ENCODE results near the gene RPRM.

DNA sequence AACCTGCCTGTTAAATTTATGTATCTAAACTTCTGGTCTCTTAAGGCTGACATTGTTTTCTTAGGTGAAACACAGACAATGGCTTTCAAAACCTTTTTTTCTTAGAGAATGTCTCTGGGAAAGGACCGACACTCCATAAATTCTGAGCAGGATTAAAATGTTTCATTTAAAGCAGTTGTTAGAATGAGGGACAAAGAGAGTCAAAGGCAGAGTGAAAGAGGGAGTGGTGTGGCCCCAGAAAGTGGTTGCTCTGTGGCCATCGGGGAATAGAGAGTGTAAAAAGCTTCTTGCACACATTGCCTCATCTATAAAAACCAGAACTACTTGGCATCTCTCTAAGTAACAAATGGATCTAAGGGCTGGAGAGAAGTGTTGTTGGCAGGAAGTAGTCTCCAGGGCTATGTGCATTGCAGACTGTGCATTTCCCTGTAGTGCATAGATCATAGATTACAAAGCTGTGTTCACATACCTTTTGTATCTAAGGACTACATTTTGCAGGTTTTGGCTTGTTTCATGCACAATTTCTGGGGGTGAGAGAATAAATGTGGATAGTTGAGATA is 3.6 kb downstream of the RPRM start:
- TF ChIP-seq, protein P1, sequence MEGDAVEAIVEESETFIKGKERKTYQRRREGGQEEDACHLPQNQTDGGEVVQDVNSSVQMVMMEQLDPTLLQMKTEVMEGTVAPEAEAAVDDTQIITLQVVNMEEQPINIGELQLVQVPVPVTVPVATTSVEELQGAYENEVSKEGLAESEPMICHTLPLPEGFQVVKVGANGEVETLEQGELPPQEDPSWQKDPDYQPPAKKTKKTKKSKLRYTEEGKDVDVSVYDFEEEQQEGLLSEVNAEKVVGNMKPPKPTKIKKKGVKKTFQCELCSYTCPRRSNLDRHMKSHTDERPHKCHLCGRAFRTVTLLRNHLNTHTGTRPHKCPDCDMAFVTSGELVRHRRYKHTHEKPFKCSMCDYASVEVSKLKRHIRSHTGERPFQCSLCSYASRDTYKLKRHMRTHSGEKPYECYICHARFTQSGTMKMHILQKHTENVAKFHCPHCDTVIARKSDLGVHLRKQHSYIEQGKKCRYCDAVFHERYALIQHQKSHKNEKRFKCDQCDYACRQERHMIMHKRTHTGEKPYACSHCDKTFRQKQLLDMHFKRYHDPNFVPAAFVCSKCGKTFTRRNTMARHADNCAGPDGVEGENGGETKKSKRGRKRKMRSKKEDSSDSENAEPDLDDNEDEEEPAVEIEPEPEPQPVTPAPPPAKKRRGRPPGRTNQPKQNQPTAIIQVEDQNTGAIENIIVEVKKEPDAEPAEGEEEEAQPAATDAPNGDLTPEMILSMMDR (IDR thresholded peaks at IDR 0.05), result no peak
- no peak for TF ChIP-seq POLR2A (IDR thresholded peaks at IDR 0.05)

Measured in testis (tissue), 2 donors.